HEK293 (cell line): ENCODE data around the gene CYP2C18.

Experiments used
- CTCF ChIA-PET: fragments of 350-600 bp; formaldehyde crosslinking; extraction: SDS; loops from one replicate; lab custom pipeline; 2021; ENCODE audit warnings: antibody characterized with exemption; lab: Yijun Ruan, JAX
- POLR2A ChIA-PET: fragments of 300-600 bp; formaldehyde crosslinking; extraction: SDS; loops from one replicate; lab custom pipeline; 2020; ENCODE audit warnings: antibody characterized with exemption, inconsistent platforms; lab: Yijun Ruan, JAX
- H3K27ac ChIP-seq: fragments of 200-500 bp; sonication (Bioruptor generic); 2 replicates; pipeline ENCODE4 v1.5.1; 2014; ENCODE audit warnings: low read depth, low read length, control low read depth, inconsistent platforms; ENCODE audit errors: extremely low read depth
- H3K36me3 ChIP-seq, 2 experiments: fragments of 200-500 bp in 1 of 2; sonication (Bioruptor generic) in 1 of 2; 1 replicate in 1 of 2; 2 replicates in 1 of 2; pipeline ENCODE4 v1.5.1; 2014 to 2017; ENCODE audit warnings: inconsistent platforms in 2 of 2, low read length in 2 of 2; ENCODE audit not compliant: control insufficient read depth in 2 of 2, insufficient read depth in 1 of 2
- H3K4me1 ChIP-seq: fragments of 200-500 bp; sonication (Bioruptor generic); 2 replicates; pipeline ENCODE4 v1.5.1; 2014; ENCODE audit warnings: mild to moderate bottlenecking, low read length, inconsistent platforms; ENCODE audit not compliant: control insufficient read depth, insufficient read depth
- H3K4me3 ChIP-seq: 2 replicates; pipeline ENCODE4 v1.5.1; 2011; ENCODE audit warnings: low read depth, mild to moderate bottlenecking, control low read depth, low read length, moderate library complexity
- H3K9me3 ChIP-seq: fragments of 200-500 bp; sonication (Bioruptor generic); 2 replicates; pipeline ENCODE4 v1.5.1; 2014; ENCODE audit warnings: low read depth, low read length, inconsistent platforms; ENCODE audit not compliant: control insufficient read depth, insufficient read depth
- BCL6B ChIP-seq: fragments of 450-650 bp; formaldehyde crosslinking; IDR thresholded peaks from 2 replicates; pipeline ENCODE4 v1.5.1; 2017; ENCODE audit warnings: missing biosample characterization, missing genetic modification characterization
- FEZF1 ChIP-seq: fragments of 450-650 bp; formaldehyde crosslinking; IDR thresholded peaks from 2 replicates; pipeline ENCODE4 v1.5.1; 2016; ENCODE audit warnings: missing biosample characterization, missing genetic modification characterization
- KLF16 ChIP-seq: fragments of 450-650 bp; formaldehyde crosslinking; IDR thresholded peaks from 2 replicates; pipeline ENCODE4 v1.5.1; 2017; ENCODE audit warnings: missing biosample characterization, missing genetic modification characterization
- SCRT2 ChIP-seq: fragments of 450-650 bp; formaldehyde crosslinking; IDR thresholded peaks from 2 replicates; pipeline ENCODE4 v1.5.1; 2016; ENCODE audit warnings: missing biosample characterization, missing genetic modification characterization
- TCF7L2 ChIP-seq: IDR thresholded peaks from 2 replicates; pipeline ENCODE4 v1.6.1; 2011; ENCODE audit warnings: low read depth, mild to moderate bottlenecking, inconsistent platforms, low read length, moderate library complexity, borderline replicate concordance
- WT1 ChIP-seq: fragments of 450-650 bp; formaldehyde crosslinking; IDR thresholded peaks from 2 replicates; pipeline ENCODE4 v1.5.1; 2016; ENCODE audit warnings: missing biosample characterization, missing genetic modification characterization
- ZBTB49 ChIP-seq: fragments of 450-650 bp; formaldehyde crosslinking; IDR thresholded peaks from 2 replicates; pipeline ENCODE4 v1.5.1; 2016; ENCODE audit warnings: missing biosample characterization, missing genetic modification characterization, low read depth
- ZEB2 ChIP-seq: fragments of 450-650 bp; formaldehyde crosslinking; IDR thresholded peaks from 2 replicates; pipeline ENCODE4 v1.5.1; 2016; ENCODE audit warnings: missing biosample characterization, missing genetic modification characterization
- ZNF155 ChIP-seq: fragments of 450-650 bp; formaldehyde crosslinking; IDR thresholded peaks from 2 replicates; pipeline ENCODE4 v1.5.1; 2016; ENCODE audit warnings: missing biosample characterization, missing genetic modification characterization
- ZNF280D ChIP-seq: fragments of 450-650 bp; formaldehyde crosslinking; IDR thresholded peaks from 2 replicates; pipeline ENCODE4 v1.5.1; 2016; ENCODE audit warnings: missing biosample characterization, missing genetic modification characterization
- ZNF37A ChIP-seq: fragments of 450-650 bp; IDR thresholded peaks from 2 replicates; pipeline ENCODE4 v1.5.1; 2018; ENCODE audit warnings: missing biosample characterization, missing genetic modification characterization
- ZNF398 ChIP-seq: fragments of 450-650 bp; formaldehyde crosslinking; IDR thresholded peaks from 2 replicates; pipeline ENCODE4 v1.5.1; 2017; ENCODE audit warnings: missing biosample characterization, missing genetic modification characterization
- ZNF433 ChIP-seq: fragments of 450-650 bp; formaldehyde crosslinking; IDR thresholded peaks from 2 replicates; pipeline ENCODE4 v1.5.1; 2016; ENCODE audit warnings: missing biosample characterization, missing genetic modification characterization, low read depth
- ZNF48 ChIP-seq: fragments of 450-650 bp; formaldehyde crosslinking; IDR thresholded peaks from 2 replicates; pipeline ENCODE4 v1.5.1; 2016; ENCODE audit warnings: missing biosample characterization, missing genetic modification characterization
- ZNF560 ChIP-seq: fragments of 450-650 bp; formaldehyde crosslinking; IDR thresholded peaks from 2 replicates; pipeline ENCODE4 v1.5.1; 2017; ENCODE audit warnings: missing biosample characterization, missing genetic modification characterization, borderline replicate concordance
- ZNF692 ChIP-seq: fragments of 450-650 bp; formaldehyde crosslinking; IDR thresholded peaks from 2 replicates; pipeline ENCODE4 v1.5.1; 2016; ENCODE audit warnings: missing biosample characterization, missing genetic modification characterization
- ZSCAN23 ChIP-seq: fragments of 450-650 bp; formaldehyde crosslinking; IDR thresholded peaks from 2 replicates; pipeline ENCODE4 v1.5.1; 2016; ENCODE audit warnings: missing biosample characterization, missing genetic modification characterization

Gene CYP2C18

GRCh38 chr10:94760586-94761178 is 77.2 kb downstream of the CYP2C18 start:
- TF ChIP-seq ZEB2 (tag by site-specific recombination): no peak
- TF ChIP-seq ZNF48 (tag by site-specific recombination): no peak
- no peak for TF ChIP-seq ZNF692 (tag by site-specific recombination)
- TF ChIP-seq ZNF37A (tag by site-specific recombination): no peak
- no peak for TF ChIP-seq ZNF155 (tag by site-specific recombination)
- TF ChIP-seq ZNF560: no peak
- no peak for TF ChIP-seq SCRT2 (tag by site-specific recombination)
- no peak for TF ChIP-seq ZNF398 (tag by site-specific recombination)
- no peak for TF ChIP-seq ZNF280D
- TF ChIP-seq KLF16 (tag by site-specific recombination): no peak
- TF ChIP-seq TCF7L2: no peak
- no peak for TF ChIP-seq FEZF1 (tag by site-specific recombination)
- TF ChIP-seq BCL6B (tag by site-specific recombination): no peak
- TF ChIP-seq ZBTB49 (tag by site-specific recombination): no peak
- no peak for TF ChIP-seq ZSCAN23 (tag by site-specific recombination)
- no peak for TF ChIP-seq WT1 (tag by site-specific recombination)
- TF ChIP-seq ZNF433 (tag by site-specific recombination): no peak
- CTCF ChIA-PET: interaction anchor here (0.6 to 0.7 kb wide), 2 partner anchors 21 to 1050 kb away, joined by 3 read pairs; no protein-coding TSS in a partner anchor

More at GRCh38 chr10:94760586-94761178, 77.2 kb downstream of the CYP2C18 start:
- POLR2A ChIA-PET: no interaction called here
- H3K4me3 ChIP-seq: no peak overlapping the region
- H3K36me3 ChIP-seq: no peaks in the 10 kb centered on the region
- no peaks in the 10 kb centered on the region for H3K9me3 ChIP-seq
- H3K27ac ChIP-seq: no peak overlapping the region
- H3K4me1 ChIP-seq: no peaks in the 10 kb centered on the region
